KG1 (cell line): ENCODE results near the gene CARNS1.
A peak's percentile ranks its signal among the peaks of the same experiment; 100 is the strongest.

Experiments used
- DNase-seq: peaks from one replicate; lab custom pipeline; 2025; lab: John Stamatoyannopoulos, UW

The CARNS1 gene

GRCh38 chr11:67428052-67429001 is 12.8 kb downstream of the CARNS1 start, which contains the start of gene RPS6KB2:
TSS of gene RPS6KB2 (plus strand) at chr11:67428494. CDS start at chr11:67428546, 52 bp downstream.
- DNase-seq, result peak; percentile 99

DNA sequence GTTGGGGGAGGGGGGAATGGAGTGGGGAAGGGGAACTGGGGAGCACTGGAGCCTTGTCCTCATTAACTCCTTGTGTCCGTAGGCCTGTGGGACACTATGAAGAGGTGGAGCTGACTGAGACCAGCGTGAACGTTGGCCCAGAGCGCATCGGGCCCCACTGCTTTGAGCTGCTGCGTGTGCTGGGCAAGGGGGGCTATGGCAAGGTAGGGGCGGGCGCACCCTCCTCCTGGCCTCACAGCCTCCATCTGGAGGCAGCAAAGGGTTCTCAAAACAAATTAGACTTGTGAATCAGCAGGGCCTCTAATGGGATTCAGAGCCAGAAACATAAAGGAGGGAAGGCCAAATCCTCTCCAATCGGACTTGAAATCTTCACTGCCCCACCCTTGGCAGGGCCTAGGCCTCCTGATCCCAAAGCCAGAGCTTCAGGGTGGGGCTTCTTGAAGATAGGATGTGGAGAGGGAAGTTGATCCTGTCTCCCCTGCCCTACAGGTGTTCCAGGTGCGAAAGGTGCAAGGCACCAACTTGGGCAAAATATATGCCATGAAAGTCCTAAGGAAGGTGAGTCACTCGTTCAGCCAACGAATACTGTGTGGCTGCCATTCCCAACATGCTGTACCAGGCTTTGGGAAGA is 13.7 kb downstream of the CARNS1 start:
- no peak for DNase-seq

- no peak for DNase-seq
Observed at GRCh38 chr11:67429722-67430121, 14.2 kb downstream of the CARNS1 start.

- DNase-seq, result no peak
Observed at GRCh38 chr11:67431346-67432249, 16.1 kb downstream of the CARNS1 start.

GRCh38 chr11:67432655-67433349 is 17.3 kb downstream of the CARNS1 start:
- no peak for DNase-seq

GRCh38 chr11:67433536-67434394 is 18.3 kb downstream of the CARNS1 start:
- no peak for DNase-seq

DNA sequence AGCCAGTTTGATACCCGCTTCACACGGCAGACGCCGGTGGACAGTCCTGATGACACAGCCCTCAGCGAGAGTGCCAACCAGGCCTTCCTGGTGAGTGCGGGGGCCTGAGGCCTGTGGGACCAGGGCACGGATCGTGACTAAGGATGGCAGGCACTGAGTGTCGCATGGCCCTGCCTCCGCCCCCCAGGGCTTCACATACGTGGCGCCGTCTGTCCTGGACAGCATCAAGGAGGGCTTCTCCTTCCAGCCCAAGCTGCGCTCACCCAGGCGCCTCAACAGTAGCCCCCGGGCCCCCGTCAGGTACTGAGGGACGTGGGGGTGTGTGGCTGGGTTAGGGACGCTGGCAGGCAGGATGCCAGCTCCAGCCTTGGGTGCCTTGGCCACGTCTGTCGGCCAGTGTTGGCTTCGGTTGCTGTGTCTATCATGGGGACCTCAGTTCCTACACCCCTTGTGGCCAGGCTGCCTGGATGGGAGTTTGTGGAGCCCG is 19.0 kb downstream of the CARNS1 start:
- DNase-seq, result no peak

DNA sequence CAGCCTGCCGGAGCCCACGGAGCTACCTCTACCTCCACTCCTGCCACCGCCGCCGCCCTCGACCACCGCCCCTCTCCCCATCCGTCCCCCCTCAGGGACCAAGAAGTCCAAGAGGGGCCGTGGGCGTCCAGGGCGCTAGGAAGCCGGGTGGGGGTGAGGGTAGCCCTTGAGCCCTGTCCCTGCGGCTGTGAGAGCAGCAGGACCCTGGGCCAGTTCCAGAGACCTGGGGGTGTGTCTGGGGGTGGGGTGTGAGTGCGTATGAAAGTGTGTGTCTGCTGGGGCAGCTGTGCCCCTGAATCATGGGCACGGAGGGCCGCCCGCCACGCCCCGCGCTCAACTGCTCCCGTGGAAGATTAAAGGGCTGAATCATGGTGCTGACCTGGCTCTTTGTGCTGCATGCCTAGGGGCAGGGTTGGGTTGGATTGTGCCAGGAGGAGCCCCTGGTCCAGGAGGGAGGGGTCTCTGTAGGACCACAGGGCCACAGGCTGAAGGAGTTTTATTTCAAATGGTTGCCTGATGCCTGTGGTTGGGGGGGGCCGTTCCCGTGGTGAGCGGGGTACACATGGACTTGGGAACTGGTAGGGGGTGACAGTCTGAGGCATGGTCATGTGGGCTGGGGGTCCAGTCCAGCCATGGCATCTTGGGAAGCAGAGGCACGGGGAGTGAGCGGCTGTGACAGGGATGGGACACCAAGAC is 19.7 kb downstream of the CARNS1 start:
- DNase-seq, result no peak

DNA sequence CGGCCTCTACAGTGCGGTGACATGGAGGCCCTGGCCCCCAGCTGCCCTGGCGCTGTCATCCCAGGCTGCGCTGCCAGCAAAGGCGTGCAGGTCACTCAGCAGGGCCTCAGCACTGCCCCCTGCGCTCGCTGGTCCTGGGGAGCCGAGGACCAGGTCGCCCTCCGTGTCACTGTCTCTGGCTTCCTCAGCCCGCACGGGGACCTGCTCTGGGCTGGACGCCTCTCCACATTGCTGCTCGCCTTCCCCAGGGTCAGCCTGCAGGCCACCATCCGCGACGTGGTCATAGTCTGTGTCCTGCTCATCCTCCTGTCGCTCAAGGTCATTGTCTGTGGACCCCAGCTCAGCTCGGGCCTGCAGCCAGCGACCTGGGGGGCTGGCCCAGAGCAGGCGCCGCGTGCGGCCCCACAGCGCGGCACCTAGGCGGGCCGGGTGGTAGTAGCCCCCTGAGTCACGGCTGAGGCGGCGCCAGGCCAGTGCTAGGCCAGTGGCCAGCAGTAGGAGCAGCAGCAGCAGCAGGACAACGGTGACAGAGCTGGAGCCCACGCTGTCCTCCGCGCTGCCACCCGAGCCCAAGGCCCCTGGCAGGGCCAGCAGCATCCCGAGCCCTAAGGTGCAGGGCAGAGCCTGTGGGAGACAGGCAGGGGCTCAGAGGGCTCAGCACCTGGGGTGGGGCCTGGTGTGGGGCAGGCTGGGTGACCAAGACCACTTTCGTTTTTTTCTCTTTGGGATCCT is 20.4 kb downstream of the CARNS1 start:
- DNase-seq, result no peak

GRCh38 chr11:67436459-67437081 is 21.1 kb downstream of the CARNS1 start:
- DNase-seq, result peak; percentile 45

GRCh38 chr11:67437082-67437808 is 21.8 kb downstream of the CARNS1 start, which contains the start of gene PTPRCAP:
TSS of gene PTPRCAP (minus strand) at chr11:67437682. CDS start at chr11:67437619, 63 bp downstream.
- DNase-seq, result peak; percentile 84

GRCh38 chr11:67437809-67438157 is 22.3 kb downstream of the CARNS1 start:
- no peak for DNase-seq

GRCh38 chr11:67438158-67438902 is 22.9 kb downstream of the CARNS1 start:
- no peak for DNase-seq

GRCh38 chr11:67439321-67440228 is 24.1 kb downstream of the CARNS1 start:
- DNase-seq, result peak; percentile 22

- no peak for DNase-seq
Observed at GRCh38 chr11:67440229-67441097, 25.0 kb downstream of the CARNS1 start.
